CD14-positive monocyte (primary cell): ENCODE results near the gene ALLC. TPM values are rescaled to one million over a fixed set of nuclear protein-coding genes. Genes with fewer than 3 reads are reported as not detected.

ENCODE experiments used
- DNase-seq, 3 donors: peaks; one replicate each; pipeline ENCODE4 v3.0.0-alpha.2; 2011 to 2022
- H2AFZ ChIP-seq: 2 replicates; pipeline ENCODE4 v1.6.0; 2012; ENCODE audit warnings: mild to moderate bottlenecking, low read depth, low read length, inconsistent platforms; ENCODE audit not compliant: insufficient read depth, poor library complexity, severe bottlenecking
- H3K27ac ChIP-seq, 2 donors: 1 replicate in 1 of 2; 2 replicates in 1 of 2; pipeline ENCODE4 v1.5.1; 2012 to 2013; ENCODE audit warnings: low read length in 2 of 2, control low read depth in 1 of 2, inconsistent platforms in 1 of 2, low read depth in 1 of 2, mild to moderate bottlenecking in 1 of 2
- H3K27me3 ChIP-seq, 2 donors: one replicate each; pipeline versions ENCODE4 v1.6.0 to v1.6.1; 2011 to 2013; ENCODE audit warnings: low read length in 2 of 2; ENCODE audit not compliant: control insufficient read depth in 2 of 2, insufficient read depth in 2 of 2
- H3K36me3 ChIP-seq, 2 donors: replicated peaks in 1 of 2; 1 replicate in 1 of 2; 2 replicates in 1 of 2; pipeline versions ENCODE4 v1.5.1 to v1.6.1; 2012 to 2013; ENCODE audit warnings: low read length in 2 of 2, control low read depth in 1 of 2, inconsistent platforms in 1 of 2, mild to moderate bottlenecking in 1 of 2; ENCODE audit not compliant: insufficient read depth in 2 of 2, control insufficient read depth in 1 of 2
- H3K4me1 ChIP-seq, 2 donors: 1 replicate in 1 of 2; 2 replicates in 1 of 2; pipeline versions ENCODE4 v1.5.1 to v1.6.1; 2012 to 2013; ENCODE audit warnings: low read length in 2 of 2, control low read depth in 1 of 2, inconsistent platforms in 1 of 2, mild to moderate bottlenecking in 1 of 2, moderate library complexity in 1 of 2; ENCODE audit not compliant: insufficient read depth in 2 of 2, control insufficient read depth in 1 of 2
- H3K4me2 ChIP-seq: replicated peaks from 2 replicates; pipeline ENCODE3; 2012; ENCODE audit warnings: low read length, moderate library complexity, mild to moderate bottlenecking; ENCODE audit not compliant: poor library complexity, severe bottlenecking; ENCODE audit errors: extremely low read depth
- H3K4me3 ChIP-seq, 3 experiments: fragments of 200-600 bp in 1 of 3; sonication (generic) in 1 of 3; replicated peaks in 1 of 3; 1 replicate in 2 of 3; 2 replicates in 1 of 3; pipeline ENCODE4 v1.5.1; 2011 to 2013; ENCODE audit warnings: low read length in 3 of 3, mild to moderate bottlenecking in 3 of 3, control low read depth in 2 of 3, low read depth in 2 of 3, inconsistent platforms in 1 of 3, moderate library complexity in 1 of 3
- H3K79me2 ChIP-seq: 2 replicates; pipeline ENCODE4 v1.6.0; 2012; ENCODE audit warnings: mild to moderate bottlenecking, control low read depth, inconsistent platforms, low read length, moderate library complexity; ENCODE audit not compliant: insufficient read depth
- H3K9ac ChIP-seq: 2 replicates; pipeline ENCODE4 v1.6.0; 2017; ENCODE audit warnings: low read length, mild to moderate bottlenecking; ENCODE audit not compliant: insufficient read depth, poor library complexity, severe bottlenecking
- H3K9me3 ChIP-seq, 2 donors: replicated peaks in 1 of 2; 1 replicate in 1 of 2; 2 replicates in 1 of 2; pipeline versions ENCODE4 v1.5.1 to v1.6.1; 2012 to 2013; ENCODE audit warnings: low read length in 2 of 2, control low read depth in 1 of 2; ENCODE audit not compliant: control insufficient read depth in 1 of 2, insufficient read depth in 1 of 2
- H4K20me1 ChIP-seq: 2 replicates; pipeline ENCODE4 v1.6.0; 2012; ENCODE audit warnings: mild to moderate bottlenecking, low read length, control low read depth, moderate library complexity; ENCODE audit not compliant: insufficient read depth
- H3K27ac Mint-ChIP-seq, 7 donors: one replicate each; pipeline ENCODE4 v1.8.0; 2020; ENCODE audit warnings: mild to moderate bottlenecking in 7 of 7, mixed read lengths in 7 of 7, moderate library complexity in 6 of 7, inconsistent platforms in 2 of 7
- H3K27me3 Mint-ChIP-seq, 3 donors: one replicate each; pipeline ENCODE4 v1.8.0; 2021 to 2022; ENCODE audit warnings: low read depth in 3 of 3, mild to moderate bottlenecking in 3 of 3, mixed read lengths in 3 of 3, moderate library complexity in 3 of 3, inconsistent platforms in 1 of 3
- H3K36me3 Mint-ChIP-seq, 2 donors: one replicate each; pipeline ENCODE4 v1.8.0; 2020; ENCODE audit warnings: mixed read lengths in 2 of 2, inconsistent platforms in 1 of 2, mild to moderate bottlenecking in 1 of 2
- H3K4me1 Mint-ChIP-seq: one replicate; pipeline ENCODE4 v1.8.0; 2020; ENCODE audit warnings: mild to moderate bottlenecking, mixed read lengths
- H3K4me3 Mint-ChIP-seq, 2 donors: one replicate each; pipeline ENCODE4 v1.8.0; 2020; ENCODE audit warnings: mild to moderate bottlenecking in 2 of 2, mixed read lengths in 2 of 2, moderate library complexity in 1 of 2
- H3K9me3 Mint-ChIP-seq, 7 donors: one replicate each; pipeline ENCODE4 v1.8.0; 2020 to 2022; ENCODE audit warnings: mixed read lengths in 7 of 7, mild to moderate bottlenecking in 6 of 7, moderate library complexity in 6 of 7, inconsistent platforms in 2 of 7
- WGBS: methylation state at CpG from one replicate; pipeline ENCODE4 v1.1.5; 2013; ENCODE audit warnings: missing lambda C conversion rate; ENCODE audit not compliant: insufficient coverage; 5-methylcytosine and 5-hydroxymethylcytosine counted together
- intact Hi-C, 2 donors: fragments of 100-400 bp; cut with micrococcal nuclease; formaldehyde crosslinking; loops; one replicate each; pipeline versions ENCODE4 v1.15.0 to v1.15.1; 2023
- polyA plus RNA-seq, 3 donors: library from polyadenylated mRNA; depleted of rRNA in 1 of 3; unstranded in 2 of 3; stranded (reverse) in 1 of 3; fragments of 300-500 nt in 2 of 3; fragments of >200 nt in 1 of 3; fragmentation: Illumina TruSeq in 2 of 3; gene quantifications; 1 replicate in 2 of 3; 2 replicates in 1 of 3; pipeline ENCODE4 v1.2.3, GENCODE V29; 2012 to 2021
- TF ChIP-seq, protein P1 (sequence below): fragments of 200-600 bp; IDR thresholded peaks from one replicate; pipeline ENCODE4 v1.8.0; 2022; ENCODE audit warnings: antibody characterized with exemption, mild to moderate bottlenecking

The ALLC gene
- polyA plus RNA-seq, 3 donors, result not detected

DNA sequence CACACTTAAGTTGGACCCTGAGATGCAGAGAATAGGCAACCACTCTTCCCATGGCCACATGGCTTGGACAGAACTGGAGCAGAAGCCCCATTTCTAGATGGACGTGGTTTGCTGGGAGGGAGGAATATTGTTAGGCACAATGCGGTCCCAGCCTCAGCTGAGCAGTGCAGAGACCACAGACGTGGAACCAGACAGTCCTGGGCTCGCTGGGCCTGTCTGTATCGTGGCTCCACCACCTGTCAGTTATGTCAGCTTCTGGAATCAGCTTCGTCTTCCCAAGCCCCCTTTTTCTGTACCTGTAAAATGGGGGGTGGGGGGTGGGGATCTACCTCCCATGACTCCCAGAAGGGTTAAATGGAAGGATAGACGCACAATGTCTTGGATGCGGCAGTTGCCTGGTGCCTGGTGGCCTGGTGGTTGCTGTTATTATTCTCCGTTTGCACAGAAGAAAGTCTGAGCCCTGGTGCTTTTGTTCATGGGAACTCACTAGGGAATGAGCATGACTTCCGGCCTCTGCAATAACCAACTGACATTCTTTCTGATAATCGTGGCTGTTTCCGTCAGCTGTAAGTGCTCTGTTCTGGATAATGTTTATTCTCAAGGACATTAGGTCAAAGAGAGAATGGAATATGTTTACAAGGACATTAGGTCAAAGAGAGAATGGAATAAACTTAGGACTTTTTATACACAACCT lies 31.7 kb upstream of the ALLC start:
- Mint-ChIP-seq H3K4me1 (no peaks in the 10 kb centered on the region), H3K36me3 (no peaks in the 10 kb centered on the region), H3K9me3 (peaks cover 0 to 6% (median 2%) of the 10 kb centered on the region in 7 donors), H3K27me3 (peaks cover 0 to 6% (median 5%) of the 10 kb centered on the region in 3 donors), H3K27ac (no peak overlapping the region), H3K4me3 (no peak overlapping the region)
- TF ChIP-seq, protein P1, sequence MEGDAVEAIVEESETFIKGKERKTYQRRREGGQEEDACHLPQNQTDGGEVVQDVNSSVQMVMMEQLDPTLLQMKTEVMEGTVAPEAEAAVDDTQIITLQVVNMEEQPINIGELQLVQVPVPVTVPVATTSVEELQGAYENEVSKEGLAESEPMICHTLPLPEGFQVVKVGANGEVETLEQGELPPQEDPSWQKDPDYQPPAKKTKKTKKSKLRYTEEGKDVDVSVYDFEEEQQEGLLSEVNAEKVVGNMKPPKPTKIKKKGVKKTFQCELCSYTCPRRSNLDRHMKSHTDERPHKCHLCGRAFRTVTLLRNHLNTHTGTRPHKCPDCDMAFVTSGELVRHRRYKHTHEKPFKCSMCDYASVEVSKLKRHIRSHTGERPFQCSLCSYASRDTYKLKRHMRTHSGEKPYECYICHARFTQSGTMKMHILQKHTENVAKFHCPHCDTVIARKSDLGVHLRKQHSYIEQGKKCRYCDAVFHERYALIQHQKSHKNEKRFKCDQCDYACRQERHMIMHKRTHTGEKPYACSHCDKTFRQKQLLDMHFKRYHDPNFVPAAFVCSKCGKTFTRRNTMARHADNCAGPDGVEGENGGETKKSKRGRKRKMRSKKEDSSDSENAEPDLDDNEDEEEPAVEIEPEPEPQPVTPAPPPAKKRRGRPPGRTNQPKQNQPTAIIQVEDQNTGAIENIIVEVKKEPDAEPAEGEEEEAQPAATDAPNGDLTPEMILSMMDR, result no peak
- Histone ChIP-seq H3K4me2 (no peak overlapping the region), H3K79me2 (no peaks in the 10 kb centered on the region), H3K4me3 (no peak overlapping the region), H3K36me3 (no peaks in the 10 kb centered on the region), H3K27me3 (no peaks in the 10 kb centered on the region), H3K9ac (no peak overlapping the region), H3K27ac (no peak overlapping the region), H3K9me3 (peaks cover 0 to 4% of the 10 kb centered on the region in 2 donors), H4K20me1 (no peaks in the 10 kb centered on the region), H2AFZ (no peak overlapping the region), H3K4me1 (no peaks in the 10 kb centered on the region)
- no peak for DNase-seq
- WGBS, result 90% methylated on average over 9 of the region's 12 CpGs
- intact Hi-C loops, result no loop called here

DNA sequence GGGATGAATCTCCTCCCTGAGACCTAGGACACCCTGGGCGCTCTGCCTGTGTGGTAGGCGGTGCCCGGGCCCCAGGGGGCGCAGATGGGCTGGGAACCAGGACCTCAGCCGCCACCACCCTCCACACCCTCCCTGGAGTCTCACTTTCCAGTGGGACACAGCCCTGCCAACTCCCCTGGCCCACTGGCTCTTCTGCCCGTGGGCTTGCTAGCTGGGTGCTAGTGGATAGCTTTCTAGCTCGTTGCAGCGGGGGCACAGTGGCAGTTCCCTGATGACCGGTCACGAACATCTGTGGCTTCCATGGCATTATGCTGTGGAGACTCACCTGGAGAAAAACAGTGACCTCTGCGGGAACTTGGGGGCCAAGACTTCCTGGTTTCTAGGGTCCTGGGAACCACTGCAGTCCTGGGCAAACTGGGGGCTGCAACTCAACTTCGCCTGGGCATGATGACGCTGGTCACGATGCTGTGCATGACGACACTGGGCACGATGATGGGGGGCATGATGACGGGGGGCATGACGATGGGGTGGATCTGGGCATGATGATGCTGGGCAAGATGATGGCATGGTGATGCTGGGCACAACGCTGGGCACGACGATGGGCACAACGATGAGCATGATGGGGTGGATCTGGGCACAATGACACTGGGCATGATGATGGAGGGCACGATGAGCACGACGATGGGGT lies 31.0 kb upstream of the ALLC start:
- Histone ChIP-seq H3K4me2 (no peak overlapping the region), H4K20me1 (no peaks in the 10 kb centered on the region), H3K27me3 (no peaks in the 10 kb centered on the region), H3K9ac (no peak overlapping the region), H3K79me2 (no peaks in the 10 kb centered on the region), H3K27ac (no peak overlapping the region), H3K36me3 (no peaks in the 10 kb centered on the region), H3K4me1 (no peaks in the 10 kb centered on the region), H2AFZ (no peak overlapping the region), H3K9me3 (peaks cover 0 to 4% of the 10 kb centered on the region in 2 donors), H3K4me3 (no peak overlapping the region)
- Mint-ChIP-seq H3K27ac (no peak overlapping the region), H3K9me3 (peaks cover 0 to 2% (median 2%) of the 10 kb centered on the region in 7 donors), H3K36me3 (no peaks in the 10 kb centered on the region), H3K4me1 (no peaks in the 10 kb centered on the region), H3K4me3 (no peak overlapping the region), H3K27me3 (peaks cover 0 to 6% (median 5%) of the 10 kb centered on the region in 3 donors)
- intact Hi-C loops, result no loop called here
- DNase-seq, result no peak
- TF ChIP-seq, protein P1, result no peak
- WGBS, result 93% methylated on average over 25 of the region's 25 CpGs
